GM10847 (cell line): ENCODE results near the gene WDR5B.

Source experiments
- POLR2A ChIP-seq: IDR thresholded peaks from 2 replicates; pipeline ENCODE4 v1.6.1; 2011; ENCODE audit not compliant: insufficient read length; ENCODE audit errors: extremely low read depth

WDR5B gene

GRCh38 chr3:122414391-122414790, 1.5 kb downstream of the WDR5B start:
- no peak for TF ChIP-seq POLR2A

GRCh38 chr3:122410639-122411038, 5.2 kb downstream of the WDR5B start:
- TF ChIP-seq POLR2A: no peak

GRCh38 chr3:122410111-122410510, 5.8 kb downstream of the WDR5B start:
- TF ChIP-seq POLR2A: no peak

GRCh38 chr3:122409446-122409845, 6.4 kb downstream of the WDR5B start:
- no peak for TF ChIP-seq POLR2A

GRCh38 chr3:122407946-122408345, 7.9 kb downstream of the WDR5B start:
- no peak for TF ChIP-seq POLR2A

GRCh38 chr3:122406198-122406597, 9.7 kb downstream of the WDR5B start:
- TF ChIP-seq POLR2A: no peak

GRCh38 chr3:122405015-122405414, 10.8 kb downstream of the WDR5B start:
- TF ChIP-seq POLR2A: no peak

GRCh38 chr3:122403489-122403888, 12.4 kb downstream of the WDR5B start:
- no peak for TF ChIP-seq POLR2A

- no peak for TF ChIP-seq POLR2A
These were observed 16.9 kb downstream of the WDR5B start for GRCh38 chr3:122398920-122399319.

- no peak for TF ChIP-seq POLR2A
These were observed 18.7 kb downstream of the WDR5B start for GRCh38 chr3:122397201-122397600.

- TF ChIP-seq POLR2A: no peak
These were observed 19.4 kb downstream of the WDR5B start for GRCh38 chr3:122396511-122396910.

GRCh38 chr3:122395582-122395981, 20.3 kb downstream of the WDR5B start:
- TF ChIP-seq POLR2A: no peak

GRCh38 chr3:122394173-122394572, 21.7 kb downstream of the WDR5B start:
- TF ChIP-seq POLR2A: no peak

GRCh38 chr3:122392868-122393844, 22.7 kb downstream of the WDR5B start:
- no peak for TF ChIP-seq POLR2A

- no peak for TF ChIP-seq POLR2A
These were observed 24.0 kb downstream of the WDR5B start for GRCh38 chr3:122391681-122392446.

- no peak for TF ChIP-seq POLR2A
These were observed 25.2 kb downstream of the WDR5B start for GRCh38 chr3:122390665-122391064.

GRCh38 chr3:122389892-122390291, 26.0 kb downstream of the WDR5B start:
- TF ChIP-seq POLR2A: no peak

- no peak for TF ChIP-seq POLR2A
These were observed 26.7 kb downstream of the WDR5B start for GRCh38 chr3:122389197-122389596.
